D721Med (cell line): ENCODE data around the gene NELFCD.

ENCODE experiments used
- DNase-seq: peaks from one replicate; pipeline ENCODE4 v3.0.0; 2011; ENCODE audit warnings: low spot score; ENCODE audit not compliant: insufficient read length
- FAIRE-seq: peaks from 2 replicates; lab custom pipeline; 2011; peaks lifted over from hg19 to GRCh38; lab: Jason Lieb, UNC
- CTCF ChIP-seq: IDR thresholded peaks from 2 replicates; pipeline ENCODE4 v1.5.1; 2012; ENCODE audit warnings: mild to moderate bottlenecking, control low read depth; ENCODE audit not compliant: insufficient read depth; ENCODE audit errors: missing control alignments

Gene NELFCD

GRCh38 chr20:58990651-58991445, 9.8 kb downstream of the NELFCD start:
- DNase-seq (no peak), FAIRE-seq (no peak)
- TF ChIP-seq CTCF, result no peak

- DNase-seq (no peak), FAIRE-seq (no peak)
- no peak for TF ChIP-seq CTCF
These were observed 10.7 kb downstream of the NELFCD start for GRCh38 chr20:58991715-58992114.

- FAIRE-seq (no peak), DNase-seq (no peak)
- no peak for TF ChIP-seq CTCF
These were observed 11.9 kb downstream of the NELFCD start for GRCh38 chr20:58992911-58993310.

DNA sequence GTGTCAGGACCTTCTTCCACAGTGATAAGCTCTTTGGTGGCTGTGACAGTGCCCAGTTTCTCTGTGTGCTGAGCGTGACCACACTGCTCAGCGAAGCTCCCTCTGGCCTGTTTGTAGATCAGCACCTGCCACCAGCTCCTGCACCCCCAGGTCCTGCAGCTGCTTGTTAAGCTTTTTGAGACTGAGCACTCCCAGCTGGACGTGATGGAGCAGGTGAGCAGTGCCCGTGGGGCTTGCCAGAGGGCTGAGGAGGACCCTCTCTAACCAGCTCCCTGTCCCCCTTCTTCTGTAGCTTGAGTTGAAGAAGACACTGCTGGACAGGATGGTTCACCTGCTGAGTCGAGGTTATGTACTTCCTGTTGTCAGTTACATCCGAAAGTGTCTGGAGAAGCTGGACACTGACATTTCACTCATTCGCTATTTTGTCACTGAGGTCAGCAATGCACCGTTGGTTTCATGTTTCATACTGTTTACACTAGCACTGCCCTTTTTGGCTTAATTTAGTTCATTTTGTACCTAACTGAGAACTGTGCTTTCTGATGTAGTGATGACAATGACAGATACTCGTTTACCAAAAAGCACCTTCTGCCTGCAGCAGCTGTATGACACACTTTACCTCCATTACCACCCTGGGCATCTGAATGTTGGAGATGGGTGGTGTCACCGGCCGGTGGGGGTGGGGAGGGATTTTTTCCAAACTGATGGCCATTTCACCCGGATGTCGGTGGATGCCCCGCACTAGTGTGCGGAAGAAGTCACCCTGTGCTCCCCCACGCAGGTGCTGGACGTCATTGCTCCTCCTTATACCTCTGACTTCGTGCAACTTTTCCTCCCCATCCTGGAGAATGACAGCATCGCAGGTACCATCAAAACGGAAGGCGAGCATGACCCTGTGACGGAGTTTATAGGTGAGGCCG, 12.5 kb downstream of the NELFCD start:
- DNase-seq (no peak), FAIRE-seq (no peak)
- TF ChIP-seq CTCF, result no peak

GRCh38 chr20:58994390-58995159, 13.5 kb downstream of the NELFCD start:
- TF ChIP-seq CTCF, result no peak
- DNase-seq (no peak), FAIRE-seq (no peak)

DNA sequence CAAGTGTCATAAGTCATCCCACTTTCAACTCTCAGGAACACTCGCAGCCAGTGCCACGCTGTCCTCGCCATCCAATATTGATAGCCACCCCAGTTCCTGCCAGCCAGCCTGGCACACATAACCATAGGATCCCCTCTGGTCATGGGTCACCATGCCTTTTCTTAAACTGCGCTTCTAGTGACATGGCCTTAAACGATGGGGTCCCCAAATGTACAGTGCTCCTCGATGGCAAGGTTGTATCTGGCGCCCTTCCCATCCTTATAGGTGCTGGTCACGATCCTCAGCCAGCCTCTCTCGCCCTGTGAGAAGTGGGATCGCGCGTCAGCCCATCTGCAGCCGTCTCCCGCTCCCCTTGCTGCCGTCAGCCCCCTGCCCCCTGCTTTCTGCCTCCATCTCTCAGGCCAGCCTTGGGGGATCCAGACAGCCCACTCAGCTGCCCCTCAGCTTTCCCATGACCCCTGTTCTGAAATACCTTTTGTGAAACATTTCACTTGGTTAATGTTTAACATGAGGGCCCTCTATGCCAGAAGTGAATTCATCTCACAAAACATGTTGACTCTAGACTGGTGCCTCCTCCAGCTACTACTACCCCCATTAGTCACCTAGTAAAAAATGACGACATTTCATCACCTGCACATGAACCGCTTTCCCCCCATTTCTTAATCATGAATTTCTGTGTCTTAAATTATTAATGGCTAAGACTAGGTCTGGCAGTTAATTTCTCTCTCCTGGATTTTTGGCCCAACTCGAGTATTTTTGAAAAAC, 14.6 kb downstream of the NELFCD start:
- no peak for FAIRE-seq
- no peak for DNase-seq
- no peak for TF ChIP-seq CTCF
